Natural killer cell (primary cell): Measurements from ENCODE around the gene HOXC6. TPM values are rescaled to one million over a fixed set of nuclear protein-coding genes. Genes with fewer than 3 reads are reported as not detected.

Experiments used
- ATAC-seq, 3 donors: fragments of 150-1000 bp in 2 of 3; fragments of 200-7000 bp in 1 of 3; cut with Tn5 transposase; 1 replicate in 1 of 3; 2 replicates in 2 of 3; pipeline ENCODE4 v1.10.0; 2021; ENCODE audit warnings: mild to moderate bottlenecking in 2 of 3, moderate library complexity in 2 of 3
- DNase-seq, 2 donors: peaks; one replicate each; pipeline versions ENCODE4 v3.0.0 to v3.0.0-alpha.2; 2013 to 2021; ENCODE audit warnings: mixed read lengths in 1 of 2
- H3K27ac ChIP-seq: one replicate; pipeline ENCODE4 v1.5.1; 2013; ENCODE audit warnings: mild to moderate bottlenecking, low read length
- H3K27me3 ChIP-seq: one replicate; pipeline ENCODE4 v1.6.1; 2013; ENCODE audit warnings: low read length; ENCODE audit not compliant: control insufficient read depth, insufficient read depth
- H3K36me3 ChIP-seq: one replicate; pipeline ENCODE4 v1.6.1; 2013; ENCODE audit warnings: low read length; ENCODE audit not compliant: control insufficient read depth, insufficient read depth
- H3K4me1 ChIP-seq: one replicate; pipeline ENCODE4 v1.6.1; 2013; ENCODE audit warnings: low read length; ENCODE audit not compliant: control insufficient read depth, insufficient read depth
- H3K4me3 ChIP-seq: one replicate; pipeline ENCODE4 v1.5.1; 2013; ENCODE audit warnings: low read length
- H3K9me3 ChIP-seq: one replicate; pipeline ENCODE4 v1.6.1; 2013; ENCODE audit warnings: low read length; ENCODE audit not compliant: control insufficient read depth, insufficient read depth
- H3K27ac Mint-ChIP-seq, 2 donors: one replicate each; pipeline ENCODE4 v1.8.0; 2022; ENCODE audit warnings: mild to moderate bottlenecking in 2 of 2, mixed read lengths in 2 of 2, moderate library complexity in 1 of 2
- H3K27me3 Mint-ChIP-seq, 2 donors: one replicate each; pipeline ENCODE4 v1.8.0; 2022; ENCODE audit warnings: low read depth in 2 of 2, mixed read lengths in 2 of 2
- H3K36me3 Mint-ChIP-seq: one replicate; pipeline ENCODE4 v1.8.0; 2022; ENCODE audit warnings: mixed read lengths
- H3K4me1 Mint-ChIP-seq, 2 donors: one replicate each; pipeline ENCODE4 v1.8.0; 2022; ENCODE audit warnings: mixed read lengths in 2 of 2
- H3K4me3 Mint-ChIP-seq: one replicate; pipeline ENCODE4 v1.8.0; 2022; ENCODE audit warnings: mild to moderate bottlenecking, moderate library complexity, mixed read lengths
- H3K9me3 Mint-ChIP-seq, 2 donors: one replicate each; pipeline ENCODE4 v1.8.0; 2022; ENCODE audit warnings: mixed read lengths in 2 of 2
- CTCF ChIP-seq: fragments of 200-600 bp; IDR thresholded peaks from one replicate; pipeline ENCODE4 v1.8.0; 2022; ENCODE audit warnings: antibody characterized with exemption
- WGBS: methylation state at CpG from one replicate; pipeline ENCODE4 v1.1.7; 2013; ENCODE audit warnings: missing lambda C conversion rate; ENCODE audit not compliant: insufficient coverage; 5-methylcytosine and 5-hydroxymethylcytosine counted together
- intact Hi-C: fragments of 100-400 bp; cut with micrococcal nuclease; formaldehyde crosslinking; loops from one replicate; pipeline ENCODE4 v1.14.2; 2022
- total RNA-seq, 4 donors: library from RNA; stranded (reverse); fragments of 120-200 nt in 1 of 4; gene quantifications; one replicate each; pipeline versions ENCODE4 v1.2.3 to v1.2.4, GENCODE V29; 2013 to 2022

Gene HOXC6
- total RNA-seq, 3 donors from 2014 or later (not counting 1 experiment from before 2014, with no cell fraction given), result not detected

GRCh38 chr12:54066408-54066807 lies 38.2 kb downstream of the HOXC6 start:
- H3K4me3 Mint-ChIP-seq, result no peak overlapping the region
- Histone ChIP-seq H3K9me3 (no peaks in the 10 kb centered on the region), H3K36me3 (no peaks in the 10 kb centered on the region), H3K27me3 (peaks cover 19% of the 10 kb centered on the region), H3K27ac (no peak overlapping the region), H3K4me3 (no peak overlapping the region), H3K4me1 (no peaks in the 10 kb centered on the region)
- DNase-seq, result no peak
- WGBS, result no CpG with 5 or more reads among the region's 1 CpG
- H3K9me3 Mint-ChIP-seq, result no peaks in the 10 kb centered on the region
- no peak overlapping the region for H3K27ac Mint-ChIP-seq
- ATAC-seq, result no peak
- no peaks in the 10 kb centered on the region for H3K4me1 Mint-ChIP-seq
- intact Hi-C loops, result no loop called here
- H3K36me3 Mint-ChIP-seq, result no peaks in the 10 kb centered on the region
- H3K27me3 Mint-ChIP-seq, result peaks cover 26 to 33% of the 10 kb centered on the region in 2 donors
- TF ChIP-seq CTCF, result no peak

GRCh38 chr12:54068418-54069070 lies 40.3 kb downstream of the HOXC6 start:
- Mint-ChIP-seq H3K4me3 (no peak overlapping the region), H3K27ac (no peak overlapping the region)
- intact Hi-C loops, result no loop called here

GRCh38 chr12:54071942-54072341 lies 43.7 kb downstream of the HOXC6 start:
- no CpG with 5 or more reads among the region's 1 CpG for WGBS

More at GRCh38 chr12:54068418-54069070, 40.3 kb downstream of the HOXC6 start:
- 85% methylated on average over 4 of the region's 4 CpGs for WGBS
- TF ChIP-seq CTCF, result no peak
- no peak for DNase-seq
- ATAC-seq, result no peak
- H3K4me1 Mint-ChIP-seq, result no peaks in the 10 kb centered on the region
- Histone ChIP-seq H3K36me3 (no peaks in the 10 kb centered on the region), H3K27ac (no peak overlapping the region), H3K27me3 (peaks cover 14% of the 10 kb centered on the region), H3K4me3 (no peak overlapping the region), H3K9me3 (no peaks in the 10 kb centered on the region), H3K4me1 (no peaks in the 10 kb centered on the region)
- H3K9me3 Mint-ChIP-seq, result no peaks in the 10 kb centered on the region
- H3K27me3 Mint-ChIP-seq, result peaks cover 14 to 19% of the 10 kb centered on the region in 2 donors
- H3K36me3 Mint-ChIP-seq, result no peaks in the 10 kb centered on the region

More at GRCh38 chr12:54071942-54072341, 43.7 kb downstream of the HOXC6 start:
- no peak overlapping the region for H3K4me3 Mint-ChIP-seq
- ATAC-seq (no peak), DNase-seq (no peak)
- peaks cover 6% of the 10 kb centered on the region for H3K27me3 ChIP-seq
- H3K4me1 Mint-ChIP-seq, result no peaks in the 10 kb centered on the region
- H3K27ac ChIP-seq, result no peak overlapping the region
- H3K27ac Mint-ChIP-seq, result no peak overlapping the region
- H3K36me3 Mint-ChIP-seq, result no peaks in the 10 kb centered on the region
- no peaks in the 10 kb centered on the region for H3K9me3 ChIP-seq
- TF ChIP-seq CTCF, result no peak
- no peaks in the 10 kb centered on the region for H3K36me3 ChIP-seq
- no peaks in the 10 kb centered on the region for H3K9me3 Mint-ChIP-seq
- intact Hi-C loops, result no loop called here
- H3K27me3 Mint-ChIP-seq, result peaks cover 6 to 15% of the 10 kb centered on the region in 2 donors
- no peaks in the 10 kb centered on the region for H3K4me1 ChIP-seq
- no peak overlapping the region for H3K4me3 ChIP-seq
